ENCODE data around the gene FADS6.
"Not testable (repeated sequence)": the region's sequence is repeated elsewhere in the genome, so short reads cannot be mapped to it uniquely, and the experiment has no call there.

- TF ChIP-seq CTCF (IDR thresholded peaks at IDR 0.05; ENCODE audit: extremely low read depth in 1 of 2, insufficient read depth in 1 of 2, low read depth in 1 of 2, low read length in 2 of 2); POLR2A (IDR thresholded peaks at IDR 0.05; ENCODE audit: low read depth, low read length); POLR2AphosphoS5 (IDR thresholded peaks at IDR 0.05; ENCODE audit: insufficient read depth, low read depth, low read length); JUN (IDR thresholded peaks at IDR 0.05; ENCODE audit: borderline replicate concordance, insufficient read depth, insufficient read length, low read depth); EZH2 (IDR thresholded peaks at IDR 0.05; ENCODE audit: borderline replicate concordance, low read depth, low read length, severe bottlenecking); FOS (IDR thresholded peaks at IDR 0.05; ENCODE audit: borderline replicate concordance, insufficient read depth, low read length); MAX (IDR thresholded peaks at IDR 0.05; ENCODE audit: insufficient read depth, insufficient read length); GATA2 (IDR thresholded peaks at IDR 0.05; ENCODE audit: insufficient read depth, insufficient read length, low read depth, low read length); MYC (IDR thresholded peaks at IDR 0.05; ENCODE audit: low read depth, low read length): not testable (repeated sequence)
Measured at GRCh38 chr17:74906214-74906793, 12.9 kb upstream of the FADS6 start.

Data from endothelial cell of umbilical vein (primary cell).